ENCODE results near the gene SH3RF3.

The SH3RF3 gene

DNA sequence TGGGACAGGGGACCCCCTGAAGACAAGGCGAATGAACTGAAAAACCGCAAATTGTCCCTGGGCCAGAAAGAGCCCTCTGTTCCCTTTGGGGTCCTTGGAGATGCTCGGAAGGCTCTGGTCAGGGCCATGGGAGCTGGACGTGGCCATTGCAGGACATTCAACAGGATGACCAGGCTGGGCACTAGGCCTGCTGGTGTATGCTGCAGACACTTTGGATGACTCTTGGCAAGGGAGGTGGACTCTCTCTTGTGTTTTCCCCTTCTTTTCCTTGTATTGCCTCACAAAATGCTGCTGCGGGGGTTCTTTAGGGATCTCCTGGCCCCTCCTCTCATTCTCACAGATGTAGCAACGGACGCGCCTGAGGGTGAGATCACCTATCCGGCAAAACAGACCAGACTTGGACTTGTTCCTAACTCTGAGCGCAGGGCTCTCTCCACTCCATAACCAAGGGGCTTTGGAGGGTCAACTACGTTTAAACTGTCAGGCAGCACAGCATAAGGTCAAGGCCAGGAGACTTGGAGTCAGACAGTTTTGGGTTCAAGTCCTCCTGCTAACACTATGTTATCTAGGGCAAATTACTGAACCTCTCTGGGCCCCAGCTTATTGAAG is 41.8 kb upstream of the SH3RF3 start:
- peaks cover 0 to 8% (median 6%) of the 10 kb centered on the region in 10 experiments; a peak in 6 of 20 replicates for H3K4me1 ChIP-seq
- H3K4me3 ChIP-seq = no peak overlapping the region
- peaks cover 1 to 51% (median 22%) of the 10 kb centered on the region in 11 experiments; a peak in 16 of 22 replicates for H3K9me3 ChIP-seq (replicated peaks in 1 of 11)
- no peaks in the 10 kb centered on the region for H3K27me3 ChIP-seq
- H3K36me3 ChIP-seq = no peaks in the 10 kb centered on the region
- no peak for TF ChIP-seq Cebpa-rat (IDR thresholded peaks at IDR 0.05)
- no peaks in the 10 kb centered on the region for H4K20me1 ChIP-seq
- no peak overlapping the region for H3K9ac ChIP-seq
- no peak overlapping the region for H3K4me2 ChIP-seq
- H3K27ac ChIP-seq = no peak overlapping the region

GRCh38 chr2:109089602-109090300 is 39.3 kb upstream of the SH3RF3 start:
- Histone ChIP-seq H3K4me2 (peak overlapping the region in 5 of 11 experiments; percentile 11 to 32 (median 16); a peak in 4 of 22 replicates), H3K9ac (no peak overlapping the region), H4K20me1 (no peaks in the 10 kb centered on the region), H3K9me3 (replicated peaks in 1 of 11) (peaks cover 27 to 77% (median 48%) of the 10 kb centered on the region in 11 experiments), H3K4me3 (no peak overlapping the region), H3K4me1 (peaks cover 0 to 8% (median 6%) of the 10 kb centered on the region in 10 experiments; a peak in 6 of 20 replicates), H3K36me3 (0 out of 22 replicates have a peak, but pooled peaks cover 0 to 5% (median 0%) of the 10 kb centered on the region in 11 experiments), H3K27ac (no peak overlapping the region), H3K27me3 (no peaks in the 10 kb centered on the region)
- TF ChIP-seq Cebpa-rat (IDR thresholded peaks at IDR 0.05) = no peak

DNA sequence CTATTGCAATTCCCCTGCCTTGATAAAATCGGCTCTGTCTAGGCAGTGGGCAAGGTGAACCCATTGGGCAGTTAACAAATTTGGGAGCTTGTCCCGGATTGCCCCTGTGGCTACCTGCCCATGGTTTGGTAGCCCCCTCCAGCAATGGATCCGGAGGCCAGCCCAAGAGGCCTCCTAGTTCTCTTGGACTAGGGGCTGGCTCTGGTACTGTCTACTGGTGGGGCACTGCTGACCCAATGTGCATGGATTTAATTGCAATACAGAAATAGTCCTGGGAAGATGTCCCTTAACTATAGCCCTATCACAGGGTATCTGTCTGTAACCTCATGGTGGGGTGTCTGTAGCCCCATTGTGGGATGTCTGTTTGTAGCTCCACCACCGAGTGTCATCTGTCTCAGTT is 37.5 kb upstream of the SH3RF3 start:
- Histone ChIP-seq H3K36me3 (0 out of 22 replicates have a peak, but pooled peaks cover 0 to 5% (median 0%) of the 10 kb centered on the region in 11 experiments), H3K4me3 (no peak overlapping the region), H3K27me3 (no peaks in the 10 kb centered on the region), H3K4me1 (peaks cover 0 to 8% (median 6%) of the 10 kb centered on the region in 10 experiments; a peak in 6 of 20 replicates), H3K4me2 (no peak overlapping the region), H3K27ac (no peak overlapping the region), H3K9ac (no peak overlapping the region), H4K20me1 (no peaks in the 10 kb centered on the region), H3K9me3 (replicated peaks in 1 of 11) (peaks cover 29 to 81% (median 49%) of the 10 kb centered on the region in 11 experiments)
- no peak for TF ChIP-seq Cebpa-rat (IDR thresholded peaks at IDR 0.05)

DNA sequence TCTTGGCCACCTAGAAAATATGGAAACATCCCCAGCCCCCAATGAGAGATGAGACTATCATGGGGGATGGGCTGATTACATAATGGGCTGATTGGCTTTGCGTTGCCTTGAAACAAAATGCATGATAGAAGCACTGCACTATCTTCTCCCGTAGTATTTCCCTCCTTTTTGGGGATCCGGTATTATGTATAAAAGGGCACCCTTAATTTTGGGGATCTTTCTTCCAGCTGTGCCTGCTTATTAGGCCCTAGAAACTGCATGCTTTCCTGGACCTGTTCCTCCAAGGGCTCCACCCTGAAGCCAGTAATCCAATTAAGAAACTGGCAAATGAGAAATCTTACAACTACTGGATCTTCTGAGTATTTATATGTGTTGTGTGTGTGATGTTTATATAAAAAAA is 34.9 kb upstream of the SH3RF3 start:
- no peak overlapping the region for H3K4me3 ChIP-seq
- no peak overlapping the region for H3K9ac ChIP-seq
- TF ChIP-seq Cebpa-rat (IDR thresholded peaks at IDR 0.05) = no peak
- no peaks in the 10 kb centered on the region for H3K27me3 ChIP-seq
- no peak overlapping the region for H3K27ac ChIP-seq
- H3K9me3 ChIP-seq (replicated peaks in 1 of 11) = peaks cover 29 to 67% (median 43%) of the 10 kb centered on the region in 11 experiments
- 0 out of 22 replicates have a peak, but pooled peaks cover 0 to 5% (median 0%) of the 10 kb centered on the region in 11 experiments for H3K36me3 ChIP-seq
- H3K4me2 ChIP-seq = no peak overlapping the region
- H4K20me1 ChIP-seq = no peaks in the 10 kb centered on the region
- peaks cover 0 to 8% (median 5%) of the 10 kb centered on the region in 10 experiments; a peak in 6 of 20 replicates for H3K4me1 ChIP-seq

DNA sequence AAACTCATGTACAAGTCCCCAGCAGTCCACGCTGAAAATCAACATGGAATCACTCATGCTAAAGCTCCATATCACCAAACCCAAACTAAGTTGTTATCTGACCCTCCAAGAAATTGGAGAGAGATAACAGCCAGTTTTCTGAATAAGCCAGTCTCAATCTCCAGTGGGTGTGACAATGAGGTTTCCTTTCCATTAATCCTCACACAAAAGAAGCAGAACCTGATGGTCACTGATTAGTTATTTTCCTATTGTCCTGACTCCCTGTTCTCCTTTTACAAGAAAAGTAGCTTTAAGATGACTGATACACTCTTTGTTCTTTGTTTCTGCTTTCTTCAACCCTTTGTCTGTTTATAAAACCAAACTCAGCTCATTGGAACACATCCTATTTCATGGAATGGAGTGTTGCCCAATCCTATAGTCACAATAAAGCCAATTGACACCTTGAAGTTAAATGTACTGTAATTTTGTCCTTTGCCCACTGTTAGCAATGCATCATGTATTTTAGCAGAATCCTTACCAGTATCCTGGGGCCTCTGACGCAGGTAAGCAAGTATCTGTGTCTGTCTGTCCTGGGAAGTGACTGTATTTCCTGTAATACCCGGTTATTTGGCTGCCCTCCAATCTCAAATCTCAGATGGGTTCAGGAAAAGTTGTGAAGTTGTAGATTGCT is 30.6 kb upstream of the SH3RF3 start:
- TF ChIP-seq Cebpa-rat (IDR thresholded peaks at IDR 0.05) = no peak
- Histone ChIP-seq H3K4me2 (no peak overlapping the region), H3K27me3 (no peaks in the 10 kb centered on the region)

GRCh38 chr2:109098921-109099273 is 30.1 kb upstream of the SH3RF3 start:
- H4K20me1 ChIP-seq = no peaks in the 10 kb centered on the region
- peaks cover 15 to 21% (median 17%) of the 10 kb centered on the region in 11 experiments for H3K9me3 ChIP-seq (replicated peaks in 1 of 11)
- no peak overlapping the region for H3K9ac ChIP-seq
- H3K27me3 ChIP-seq = no peaks in the 10 kb centered on the region
- H3K4me2 ChIP-seq = no peak overlapping the region
- H3K4me3 ChIP-seq = no peak overlapping the region
- no peak overlapping the region for H3K27ac ChIP-seq
- H3K4me1 ChIP-seq = peaks cover 0 to 10% (median 0%) of the 10 kb centered on the region in 10 experiments; a peak in 7 of 20 replicates
- 0 out of 22 replicates have a peak, but pooled peaks cover 0 to 5% (median 0%) of the 10 kb centered on the region in 11 experiments for H3K36me3 ChIP-seq
- no peak for TF ChIP-seq Cebpa-rat (IDR thresholded peaks at IDR 0.05)

More for the DNA sequence above, 30.6 kb upstream of the SH3RF3 start:
- peaks cover 0 to 10% (median 0%) of the 10 kb centered on the region in 10 experiments; a peak in 7 of 20 replicates for H3K4me1 ChIP-seq
- H3K4me3 ChIP-seq = no peak overlapping the region
- no peaks in the 10 kb centered on the region for H4K20me1 ChIP-seq
- peaks cover 21 to 25% (median 22%) of the 10 kb centered on the region in 11 experiments for H3K9me3 ChIP-seq (replicated peaks in 1 of 11)
- H3K9ac ChIP-seq = no peak overlapping the region
- H3K27ac ChIP-seq = no peak overlapping the region
- H3K36me3 ChIP-seq = 0 out of 22 replicates have a peak, but pooled peaks cover 0 to 5% (median 0%) of the 10 kb centered on the region in 11 experiments

- Histone ChIP-seq H3K9ac (no peak overlapping the region), H3K36me3 (no peaks in the 10 kb centered on the region), H3K4me3 (no peak overlapping the region), H3K4me2 (no peak overlapping the region), H3K4me1 (peaks cover 0 to 10% (median 0%) of the 10 kb centered on the region in 10 experiments; a peak in 7 of 20 replicates), H3K9me3 (replicated peaks in 1 of 11) (no peaks in the 10 kb centered on the region; a peak in 1 of 22 replicates), H3K27me3 (no peaks in the 10 kb centered on the region), H4K20me1 (no peaks in the 10 kb centered on the region), H3K27ac (no peak overlapping the region)
- TF ChIP-seq Cebpa-rat (IDR thresholded peaks at IDR 0.05) = no peak
Measured at GRCh38 chr2:109102588-109103233, 26.3 kb upstream of the SH3RF3 start.

DNA sequence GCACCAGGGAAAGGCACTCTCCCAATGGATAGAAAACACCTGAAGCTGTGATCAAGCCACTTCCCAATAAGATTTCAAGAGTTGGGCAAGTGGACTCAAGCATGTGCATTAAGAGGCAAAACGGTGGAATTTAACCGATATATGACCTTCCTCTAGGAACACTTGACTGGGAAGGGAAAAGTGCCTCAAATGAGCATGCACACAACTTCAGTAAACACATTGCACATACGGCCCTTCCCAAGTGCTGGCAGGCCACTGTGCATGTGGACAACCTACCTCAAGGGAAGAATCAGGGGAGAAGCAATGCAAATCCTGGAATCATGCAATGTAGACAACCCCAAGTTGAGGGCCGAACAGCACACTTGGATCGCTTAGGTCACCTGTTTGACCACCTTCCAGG is 23.9 kb upstream of the SH3RF3 start:
- no peak overlapping the region for H3K4me2 ChIP-seq
- H3K36me3 ChIP-seq = no peaks in the 10 kb centered on the region
- H3K27ac ChIP-seq = no peak overlapping the region
- no peaks in the 10 kb centered on the region for H3K27me3 ChIP-seq
- H4K20me1 ChIP-seq = no peaks in the 10 kb centered on the region
- no peaks in the 10 kb centered on the region; a peak in 1 of 22 replicates for H3K9me3 ChIP-seq (replicated peaks in 1 of 11)
- H3K4me3 ChIP-seq = no peak overlapping the region
- H3K4me1 ChIP-seq = peaks cover 0 to 9% (median 0%) of the 10 kb centered on the region in 10 experiments; a peak in 7 of 20 replicates
- no peak overlapping the region for H3K9ac ChIP-seq
- TF ChIP-seq Cebpa-rat (IDR thresholded peaks at IDR 0.05) = no peak

Measured in BLaER1 treated with 17β-estradiol and CSF1 and Interleukin-3, amounts not matched to agents 10 nM and 100 nM (cell line).